NCI-H2081 (cell line): Measurements from ENCODE around the gene OR10G6.
"Not testable (repeated sequence)": the region's sequence is repeated elsewhere in the genome, so short reads cannot be mapped to it uniquely, and the experiment has no call there.

Experiments
- DNase-seq, 2 experiments: peaks; one replicate each; lab custom pipeline; 2025; lab: John Stamatoyannopoulos, UW

The OR10G6 gene, protein sequence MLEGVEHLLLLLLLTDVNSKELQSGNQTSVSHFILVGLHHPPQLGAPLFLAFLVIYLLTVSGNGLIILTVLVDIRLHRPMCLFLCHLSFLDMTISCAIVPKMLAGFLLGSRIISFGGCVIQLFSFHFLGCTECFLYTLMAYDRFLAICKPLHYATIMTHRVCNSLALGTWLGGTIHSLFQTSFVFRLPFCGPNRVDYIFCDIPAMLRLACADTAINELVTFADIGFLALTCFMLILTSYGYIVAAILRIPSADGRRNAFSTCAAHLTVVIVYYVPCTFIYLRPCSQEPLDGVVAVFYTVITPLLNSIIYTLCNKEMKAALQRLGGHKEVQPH

DNA sequence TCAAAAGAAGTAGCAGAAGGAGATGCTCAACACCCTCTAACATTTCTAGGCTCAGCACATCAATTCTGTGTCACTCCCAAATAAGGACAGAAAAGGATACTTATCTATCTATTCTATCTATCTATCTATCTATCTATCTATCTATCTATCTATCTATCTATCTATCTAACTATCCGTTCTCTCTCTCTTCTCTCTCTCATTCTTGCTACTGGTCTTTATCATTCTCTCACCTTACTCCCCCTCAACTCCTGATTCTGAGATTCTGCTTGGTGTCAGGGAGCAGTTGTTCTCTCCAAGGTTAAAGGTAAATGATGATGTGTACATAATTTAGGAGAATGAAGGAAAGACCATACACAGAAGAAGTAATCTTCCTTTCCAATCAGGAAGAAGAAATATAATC is at the start of gene OR10G6:
Gene OR10G6, minus strand, starts transcription at position 43 of the 400 bp plus-strand sequence. Its CDS starts 0 bp downstream, at position 43.
- no peak for DNase-seq

DNA sequence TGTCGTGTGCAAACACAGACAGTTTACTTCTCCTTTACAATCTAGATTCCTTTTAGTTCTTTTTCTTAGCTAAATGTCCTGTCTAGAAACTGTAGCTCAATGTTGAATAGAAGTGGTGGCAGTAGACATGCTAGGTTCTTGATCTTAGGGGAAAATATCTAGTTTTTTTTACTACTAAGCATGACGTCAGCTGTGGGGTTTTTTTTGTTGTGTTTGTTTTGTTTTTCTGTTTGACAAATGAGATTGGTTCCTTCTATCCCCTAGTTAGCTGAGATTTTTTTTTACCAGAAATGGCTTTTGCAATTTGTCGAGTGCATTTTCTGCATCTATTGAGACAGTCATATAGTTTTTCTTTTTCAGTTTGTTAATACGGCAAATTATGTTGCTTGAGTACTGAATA is 48.5 kb upstream of the OR10G6 start:
- DNase-seq: no peak

GRCh38 chr11:124041254-124041653 is 46.3 kb upstream of the OR10G6 start, which contains the start of gene OR10G7:
OR10G7 (minus strand) TSS chr11:124041325; CDS start chr11:124039001, 2,324 bp downstream.
- no peak for DNase-seq

- DNase-seq: no peak
Observed at GRCh38 chr11:124039557-124039956, 44.6 kb upstream of the OR10G6 start.

DNA sequence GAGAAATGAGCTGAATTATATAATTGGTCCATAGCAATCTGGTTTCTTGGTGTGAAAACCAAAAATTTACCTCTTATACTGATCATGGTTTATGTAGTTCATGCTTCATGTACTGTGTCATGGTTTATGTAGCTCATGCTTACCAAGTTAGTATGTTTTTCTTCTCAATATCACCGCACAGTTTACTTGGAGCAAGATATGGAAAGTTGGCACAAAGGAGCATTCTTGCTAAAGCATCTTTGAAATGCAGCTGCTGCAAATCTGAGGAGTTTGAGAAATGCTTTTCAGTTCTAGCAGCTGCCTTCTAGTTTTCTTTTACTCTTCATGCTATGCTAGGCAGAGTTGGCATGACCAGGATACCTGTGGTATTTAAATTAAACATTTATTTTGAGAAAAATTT is 41.7 kb upstream of the OR10G6 start:
- no peak for DNase-seq

- DNase-seq: no peak
Observed at GRCh38 chr11:124026498-124026897, 31.5 kb upstream of the OR10G6 start, which contains the start of gene OR10G8. OR10G8 (plus strand) TSS chr11:124026798; CDS start chr11:124029623, 2,825 bp downstream.

- DNase-seq: not testable (repeated sequence)
Observed at GRCh38 chr11:124015837-124016236, 20.9 kb upstream of the OR10G6 start.

- no peak for DNase-seq
Observed at GRCh38 chr11:124012697-124013096, 17.7 kb upstream of the OR10G6 start, which contains the start of gene OR10G4. OR10G4 (plus strand) TSS chr11:124012997; CDS start chr11:124015575, 2,578 bp downstream.

DNA sequence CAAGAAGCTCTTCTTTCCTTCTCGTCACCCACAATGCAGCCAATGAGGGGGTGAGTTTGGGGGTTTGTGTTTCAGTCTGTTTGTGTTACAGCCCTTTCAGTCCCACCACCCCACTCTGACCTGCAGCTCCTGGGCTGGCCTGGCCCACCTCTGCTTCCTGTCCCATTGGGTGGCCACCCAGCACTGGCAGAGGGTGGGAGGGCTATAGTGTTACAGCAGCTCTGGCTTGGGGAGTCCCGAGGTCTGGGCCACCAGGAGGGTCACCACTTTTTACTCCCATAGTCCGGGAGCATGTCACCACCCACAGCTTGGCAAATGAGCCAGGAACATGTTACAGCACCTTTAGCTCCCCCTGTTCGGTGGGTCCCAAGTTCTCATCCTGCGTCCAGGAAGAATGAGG is 15.7 kb downstream of the OR10G6 start:
- no peak for DNase-seq

- no peak for DNase-seq
Observed at GRCh38 chr11:123977731-123978347, 17.1 kb downstream of the OR10G6 start, which contains the start of gene OR10S1. OR10S1 (minus strand) TSS chr11:123977781; CDS start chr11:123977664, 117 bp downstream.

GRCh38 chr11:123976770-123977560 is 18.0 kb downstream of the OR10G6 start:
- DNase-seq: no peak

DNA sequence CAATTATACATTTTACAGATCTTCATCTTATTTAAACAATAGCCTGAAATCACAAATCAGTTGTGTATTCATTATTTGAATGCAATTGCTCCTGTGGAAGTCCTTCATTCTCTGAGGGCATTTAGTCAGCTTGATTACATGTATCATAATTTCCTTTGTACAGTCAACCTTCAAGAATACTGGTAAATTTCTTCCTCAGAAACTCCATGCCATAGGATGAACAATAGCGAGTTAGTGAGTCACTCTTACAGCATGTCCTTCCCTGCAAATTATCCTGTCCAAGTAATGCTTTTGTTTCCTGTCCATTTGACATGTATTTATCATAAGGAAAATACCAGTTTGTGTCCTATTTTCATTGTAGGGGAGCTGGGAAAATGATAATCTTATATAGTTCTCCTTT is 21.1 kb downstream of the OR10G6 start:
- DNase-seq: no peak

DNA sequence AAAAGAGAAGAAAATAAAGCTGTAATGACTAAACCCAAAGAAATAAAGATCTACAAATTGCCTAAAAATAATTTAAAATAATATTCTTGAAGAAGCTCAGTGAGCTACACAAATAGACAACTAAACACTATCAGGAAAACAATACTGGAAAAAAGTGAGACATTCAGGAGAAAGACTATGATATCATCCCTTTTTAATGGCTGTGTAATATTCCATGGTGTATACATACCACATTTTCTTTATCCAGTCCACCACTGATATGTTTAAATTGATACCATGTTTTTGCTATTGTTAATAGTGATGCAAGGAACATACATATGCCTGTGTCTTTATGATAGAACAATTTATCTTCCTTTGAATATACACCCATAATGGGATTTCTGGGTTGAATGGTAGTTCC is 38.2 kb downstream of the OR10G6 start:
- DNase-seq: no peak

DNA sequence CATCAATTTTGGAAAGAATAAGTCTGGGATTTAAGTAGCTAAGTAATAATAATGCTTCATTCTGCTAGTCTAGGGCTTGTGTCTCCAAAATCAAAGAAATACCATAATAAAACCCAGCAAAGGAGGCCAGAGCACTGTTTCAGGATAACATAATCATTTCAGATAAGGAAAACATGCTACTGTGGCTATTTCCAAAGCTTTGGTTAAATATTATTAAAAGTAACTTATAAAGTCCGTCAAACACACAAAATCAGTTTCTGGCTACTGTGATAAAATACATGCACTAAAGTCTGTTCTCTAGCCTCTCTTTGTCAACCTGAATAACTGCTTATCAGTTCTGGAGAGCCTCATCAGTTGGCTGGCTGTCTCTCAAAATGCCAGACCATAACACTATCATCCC is 49.8 kb downstream of the OR10G6 start:
- no peak for DNase-seq
